ENCODE measurements around the gene KCNH1. TPM values are rescaled to one million over a fixed set of nuclear protein-coding genes. Genes with fewer than 3 reads are reported as not detected.

The KCNH1 gene
- total RNA-seq, 1 experiment from 2014 or later: not detected

- Histone ChIP-seq H3K9me3 (no peaks in the 10 kb centered on the region), H3K27me3 (replicated peaks; ENCODE audit: control insufficient read depth, insufficient read depth, low read length) (no peaks in the 10 kb centered on the region), H3K4me3 (ENCODE audit: low read depth, low read length) (no peak overlapping the region), H3K4me1 (no peaks in the 10 kb centered on the region), H3K36me3 (ENCODE audit: control insufficient read depth, insufficient read depth, low read length) (no peaks in the 10 kb centered on the region)
- Mint-ChIP-seq H3K4me1 (ENCODE audit: low read depth, unreplicated experiment) (no peaks in the 10 kb centered on the region), H3K4me3 (ENCODE audit: unreplicated experiment) (no peak overlapping the region), H3K27ac (ENCODE audit: unreplicated experiment) (no peak overlapping the region), H3K9me3 (ENCODE audit: unreplicated experiment) (peaks cover 12% of the 10 kb centered on the region), H3K36me3 (ENCODE audit: insufficient read depth, unreplicated experiment) (no peaks in the 10 kb centered on the region), H3K27me3 (ENCODE audit: insufficient read depth, unreplicated experiment) (no peaks in the 10 kb centered on the region)
- ChIA-PET POLR2A (no interaction called here), CTCF (no interaction called here)
- no peak for DNase-seq
- TF ChIP-seq CTCF (IDR thresholded peaks at IDR 0.05; ENCODE audit: insufficient read depth in 1 of 2, low read depth in 1 of 2, low read length in 1 of 2, severe bottlenecking in 1 of 2, unreplicated experiment in 1 of 2): no peak
- BruUV-seq (replicated peaks): no TSS peak
- intact Hi-C loops (cut with micrococcal nuclease; ENCODE audit: unreplicated experiment): no loop called here
Observed at GRCh38 chr1:210652329-210652954, 481.5 kb downstream of the KCNH1 start.

GRCh38 chr1:210650403-210650802 lies 483.5 kb downstream of the KCNH1 start:
- intact Hi-C loops (cut with micrococcal nuclease; ENCODE audit: unreplicated experiment): no loop called here
- H3K36me3 ChIP-seq (ENCODE audit: control insufficient read depth, insufficient read depth, low read length): no peaks in the 10 kb centered on the region
- ChIA-PET CTCF (no interaction called here), POLR2A (no interaction called here)
- Mint-ChIP-seq H3K27me3 (ENCODE audit: insufficient read depth, unreplicated experiment) (no peaks in the 10 kb centered on the region), H3K36me3 (ENCODE audit: insufficient read depth, unreplicated experiment) (no peaks in the 10 kb centered on the region), H3K9me3 (ENCODE audit: unreplicated experiment) (peaks cover 12% of the 10 kb centered on the region), H3K27ac (ENCODE audit: unreplicated experiment) (no peak overlapping the region), H3K4me3 (ENCODE audit: unreplicated experiment) (no peak overlapping the region), H3K4me1 (ENCODE audit: low read depth, unreplicated experiment) (no peaks in the 10 kb centered on the region)
- H3K4me3 ChIP-seq (ENCODE audit: low read depth, low read length): no peak overlapping the region
- no TSS peak for BruUV-seq (replicated peaks)
- no peaks in the 10 kb centered on the region for H3K4me1 ChIP-seq
- no peak for TF ChIP-seq CTCF (IDR thresholded peaks at IDR 0.05; ENCODE audit: insufficient read depth in 1 of 2, low read depth in 1 of 2, low read length in 1 of 2, severe bottlenecking in 1 of 2, unreplicated experiment in 1 of 2)
- no peak for DNase-seq
- H3K27me3 ChIP-seq (replicated peaks; ENCODE audit: control insufficient read depth, insufficient read depth, low read length): no peaks in the 10 kb centered on the region
- no peaks in the 10 kb centered on the region for H3K9me3 ChIP-seq

- intact Hi-C loops (cut with micrococcal nuclease; ENCODE audit: unreplicated experiment): no loop called here
Observed at GRCh38 chr1:210648588-210649269, 485.2 kb downstream of the KCNH1 start.

More at GRCh38 chr1:210648588-210649269, 485.2 kb downstream of the KCNH1 start:
- Mint-ChIP-seq H3K27me3 (ENCODE audit: insufficient read depth, unreplicated experiment) (no peaks in the 10 kb centered on the region), H3K36me3 (ENCODE audit: insufficient read depth, unreplicated experiment) (no peaks in the 10 kb centered on the region), H3K27ac (ENCODE audit: unreplicated experiment) (no peak overlapping the region), H3K4me3 (ENCODE audit: unreplicated experiment) (no peak overlapping the region), H3K9me3 (ENCODE audit: unreplicated experiment) (peaks cover 5% of the 10 kb centered on the region), H3K4me1 (ENCODE audit: low read depth, unreplicated experiment) (no peaks in the 10 kb centered on the region)
- BruUV-seq (replicated peaks): no TSS peak
- H3K9me3 ChIP-seq: no peaks in the 10 kb centered on the region
- no peaks in the 10 kb centered on the region for H3K36me3 ChIP-seq (ENCODE audit: control insufficient read depth, insufficient read depth, low read length)
- H3K27me3 ChIP-seq (replicated peaks; ENCODE audit: control insufficient read depth, insufficient read depth, low read length): no peaks in the 10 kb centered on the region
- no peak for DNase-seq
- ChIA-PET CTCF (no interaction called here), POLR2A (no interaction called here)
- no peak overlapping the region for H3K4me3 ChIP-seq (ENCODE audit: low read depth, low read length)
- no peak for TF ChIP-seq CTCF (IDR thresholded peaks at IDR 0.05; ENCODE audit: insufficient read depth in 1 of 2, low read depth in 1 of 2, low read length in 1 of 2, severe bottlenecking in 1 of 2, unreplicated experiment in 1 of 2)
- H3K4me1 ChIP-seq: no peaks in the 10 kb centered on the region
